ENCODE results near the gene RBM15B.

GRCh38 chr3:51396401-51396800 is 5.3 kb downstream of the RBM15B start:
- TF ChIP-seq, protein P1, sequence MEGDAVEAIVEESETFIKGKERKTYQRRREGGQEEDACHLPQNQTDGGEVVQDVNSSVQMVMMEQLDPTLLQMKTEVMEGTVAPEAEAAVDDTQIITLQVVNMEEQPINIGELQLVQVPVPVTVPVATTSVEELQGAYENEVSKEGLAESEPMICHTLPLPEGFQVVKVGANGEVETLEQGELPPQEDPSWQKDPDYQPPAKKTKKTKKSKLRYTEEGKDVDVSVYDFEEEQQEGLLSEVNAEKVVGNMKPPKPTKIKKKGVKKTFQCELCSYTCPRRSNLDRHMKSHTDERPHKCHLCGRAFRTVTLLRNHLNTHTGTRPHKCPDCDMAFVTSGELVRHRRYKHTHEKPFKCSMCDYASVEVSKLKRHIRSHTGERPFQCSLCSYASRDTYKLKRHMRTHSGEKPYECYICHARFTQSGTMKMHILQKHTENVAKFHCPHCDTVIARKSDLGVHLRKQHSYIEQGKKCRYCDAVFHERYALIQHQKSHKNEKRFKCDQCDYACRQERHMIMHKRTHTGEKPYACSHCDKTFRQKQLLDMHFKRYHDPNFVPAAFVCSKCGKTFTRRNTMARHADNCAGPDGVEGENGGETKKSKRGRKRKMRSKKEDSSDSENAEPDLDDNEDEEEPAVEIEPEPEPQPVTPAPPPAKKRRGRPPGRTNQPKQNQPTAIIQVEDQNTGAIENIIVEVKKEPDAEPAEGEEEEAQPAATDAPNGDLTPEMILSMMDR (IDR thresholded peaks at IDR 0.05): no peak
- no peak for TF ChIP-seq POLR2A (IDR thresholded peaks at IDR 0.05)
